ENCODE results near the gene CTNNA2.

The CTNNA2 gene

GRCh38 chr2:79910643-79911042 is 397.8 kb downstream of the CTNNA2 start:
- in situ Hi-C loops (cut with HindIII; ENCODE audit: low sequenced_read_pairs) = no loop called here

- in situ Hi-C loops (cut with HindIII; ENCODE audit: low sequenced_read_pairs) = no loop called here
These were observed 402.6 kb downstream of the CTNNA2 start for GRCh38 chr2:79915455-79915854.

DNA sequence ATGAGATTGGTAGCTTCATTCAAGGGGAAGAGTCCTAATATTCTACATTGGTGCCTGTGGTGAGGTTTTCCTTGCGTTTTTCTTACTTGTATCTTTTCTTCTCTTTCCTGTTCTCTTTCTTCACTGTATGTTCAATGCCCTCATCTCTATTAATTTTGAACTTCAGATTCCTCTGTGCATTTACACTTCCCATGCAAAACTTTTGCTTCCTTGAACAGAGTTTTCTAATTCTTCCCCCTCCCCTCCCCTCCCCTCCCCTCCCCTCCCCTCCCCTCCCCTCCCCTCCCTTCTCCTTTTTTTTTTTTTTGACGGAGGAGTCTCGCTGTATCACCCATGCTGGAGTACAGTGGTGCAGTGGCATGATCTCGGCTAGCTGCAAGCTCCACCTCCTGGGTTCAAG is 403.4 kb downstream of the CTNNA2 start:
- in situ Hi-C loops (cut with HindIII; ENCODE audit: low sequenced_read_pairs) = no loop called here

- in situ Hi-C loops (cut with HindIII; ENCODE audit: low sequenced_read_pairs) = no loop called here
These were observed 407.7 kb downstream of the CTNNA2 start for GRCh38 chr2:79920512-79921076.

DNA sequence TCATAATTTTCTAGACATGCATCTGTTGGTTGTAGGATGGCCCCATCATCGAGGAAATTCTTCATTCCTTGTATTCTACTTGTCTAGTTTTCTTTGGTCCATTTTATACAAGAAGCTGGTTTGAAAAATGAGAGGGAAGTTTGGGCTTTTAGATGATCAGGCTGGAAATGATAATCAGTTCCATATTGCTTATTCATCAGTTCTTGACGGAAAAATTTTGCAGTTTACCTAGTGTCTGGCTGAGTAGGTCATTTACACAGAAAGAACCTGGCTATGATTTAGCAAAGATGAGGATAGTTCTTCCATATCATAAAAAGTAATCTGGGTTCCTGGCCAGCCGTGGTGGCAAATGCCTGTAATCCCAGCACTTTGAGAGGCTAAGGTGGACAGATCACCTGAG is 416.8 kb downstream of the CTNNA2 start:
- in situ Hi-C loops (cut with HindIII; ENCODE audit: low sequenced_read_pairs) = no loop called here

DNA sequence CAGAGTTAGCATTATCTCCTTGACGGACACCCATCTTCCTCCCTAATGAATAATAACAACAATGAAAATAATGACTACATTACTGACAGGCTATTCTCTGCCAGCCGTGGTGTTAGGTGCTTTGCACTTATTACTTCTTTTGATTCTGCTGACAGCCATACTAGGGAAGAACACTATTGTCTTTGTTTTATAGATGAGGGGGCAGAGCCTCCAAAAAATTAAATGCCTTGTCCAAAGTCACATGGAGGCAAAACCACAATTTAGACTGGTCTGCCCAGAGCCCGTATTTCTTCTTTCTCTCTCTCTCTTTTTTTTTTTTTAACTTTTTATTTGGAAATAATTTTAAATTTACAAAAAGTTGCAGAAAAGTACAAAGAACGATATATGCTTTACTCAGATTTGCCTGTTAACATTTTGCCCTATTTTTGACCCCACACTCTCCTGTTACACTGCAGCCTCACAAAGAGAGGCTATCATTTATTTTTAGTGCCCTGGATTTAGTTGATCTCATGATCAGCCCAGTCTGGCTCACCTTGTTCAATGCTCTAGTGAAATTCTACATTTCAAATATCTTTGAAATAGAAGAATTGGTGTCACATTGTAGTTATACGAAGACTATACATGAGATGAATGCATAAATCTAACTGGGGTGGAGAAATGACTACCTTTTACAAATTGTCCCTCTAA is 422.3 kb downstream of the CTNNA2 start:
- in situ Hi-C loops (cut with HindIII; ENCODE audit: low sequenced_read_pairs) = no loop called here

GRCh38 chr2:79935771-79936657 is 423.2 kb downstream of the CTNNA2 start:
- in situ Hi-C loops (cut with HindIII; ENCODE audit: low sequenced_read_pairs) = no loop called here

DNA sequence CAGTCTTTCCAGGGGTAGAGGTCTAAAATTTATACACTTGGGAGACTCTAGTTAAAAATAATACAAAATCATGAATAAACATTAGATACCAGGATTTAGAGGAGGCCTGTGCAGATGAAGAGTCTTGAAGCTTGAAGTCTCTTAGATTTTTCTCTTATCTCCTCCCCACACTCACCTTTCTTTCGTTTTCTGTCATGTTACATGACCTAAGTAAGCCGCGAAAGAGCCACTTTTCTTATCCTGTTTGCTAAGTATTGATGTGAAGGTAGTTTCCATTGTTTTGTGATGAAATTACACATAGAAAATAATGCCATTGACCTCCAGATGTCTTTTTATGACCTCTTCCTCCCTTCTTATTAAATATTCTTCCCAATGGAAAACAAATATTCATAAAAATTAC is 423.9 kb downstream of the CTNNA2 start:
- in situ Hi-C loops (cut with HindIII; ENCODE audit: low sequenced_read_pairs) = no loop called here

GRCh38 chr2:79938648-79939047 is 425.8 kb downstream of the CTNNA2 start:
- in situ Hi-C loops (cut with HindIII; ENCODE audit: low sequenced_read_pairs) = no loop called here

- in situ Hi-C loops (cut with HindIII; ENCODE audit: low sequenced_read_pairs) = no loop called here
These were observed 427.5 kb downstream of the CTNNA2 start for GRCh38 chr2:79940364-79940763.

GRCh38 chr2:79941179-79941578 is 428.3 kb downstream of the CTNNA2 start:
- in situ Hi-C loops (cut with HindIII; ENCODE audit: low sequenced_read_pairs) = no loop called here

- in situ Hi-C loops (cut with HindIII; ENCODE audit: low sequenced_read_pairs) = no loop called here
These were observed 431.4 kb downstream of the CTNNA2 start for GRCh38 chr2:79944205-79944604.

GRCh38 chr2:79945653-79946445 is 433.0 kb downstream of the CTNNA2 start:
- in situ Hi-C loops (cut with HindIII; ENCODE audit: low sequenced_read_pairs) = no loop called here

- in situ Hi-C loops (cut with HindIII; ENCODE audit: low sequenced_read_pairs) = no loop called here
These were observed 434.9 kb downstream of the CTNNA2 start for GRCh38 chr2:79947751-79948150.

- in situ Hi-C loops (cut with HindIII; ENCODE audit: low sequenced_read_pairs) = no loop called here
These were observed 437.7 kb downstream of the CTNNA2 start for GRCh38 chr2:79950526-79950925.

DNA sequence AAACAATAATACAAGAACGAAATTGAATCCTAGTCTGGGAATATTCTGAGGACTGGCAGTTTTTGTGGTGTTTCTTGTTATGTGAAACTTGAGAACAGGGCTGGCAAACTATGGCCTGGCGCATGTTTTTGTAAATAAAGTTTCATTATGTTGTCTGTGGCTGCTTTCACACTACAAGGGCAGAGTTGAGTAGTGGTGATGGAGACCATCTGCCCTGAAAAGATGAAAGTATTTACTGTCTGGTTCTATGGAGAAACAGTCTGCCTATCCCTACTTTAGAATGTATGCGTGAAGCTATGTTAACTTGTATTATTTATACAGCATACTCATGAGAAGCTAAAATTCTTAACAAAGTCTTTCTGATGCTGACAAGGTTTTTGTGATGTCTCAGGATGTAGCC is 439.8 kb downstream of the CTNNA2 start:
- in situ Hi-C loops (cut with HindIII; ENCODE audit: low sequenced_read_pairs) = no loop called here

DNA sequence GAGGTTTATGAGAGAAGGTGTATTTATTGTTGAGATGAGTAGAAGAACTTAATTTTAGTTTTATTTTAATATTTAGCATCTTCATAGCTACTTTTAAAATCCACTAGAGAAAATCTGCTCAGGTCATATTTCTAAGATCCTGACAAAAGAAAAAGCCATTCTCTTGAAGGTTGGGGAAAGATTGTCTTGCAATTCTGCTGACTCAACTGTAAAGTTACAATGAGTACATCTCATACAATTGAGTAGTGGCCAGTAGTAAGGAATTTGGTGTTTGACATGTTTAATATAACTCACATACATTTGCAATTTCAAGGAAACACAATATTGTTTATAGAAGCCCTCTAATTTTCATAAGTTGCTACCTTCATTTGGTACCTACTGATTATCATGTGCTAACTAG is 447.2 kb downstream of the CTNNA2 start:
- in situ Hi-C loops (cut with HindIII; ENCODE audit: low sequenced_read_pairs) = no loop called here

GRCh38 chr2:79960519-79960918 is 447.7 kb downstream of the CTNNA2 start:
- in situ Hi-C loops (cut with HindIII; ENCODE audit: low sequenced_read_pairs) = no loop called here

GRCh38 chr2:79964966-79965365 is 452.1 kb downstream of the CTNNA2 start:
- in situ Hi-C loops (cut with HindIII; ENCODE audit: low sequenced_read_pairs) = no loop called here

- in situ Hi-C loops (cut with HindIII; ENCODE audit: low sequenced_read_pairs) = no loop called here
These were observed 453.5 kb downstream of the CTNNA2 start for GRCh38 chr2:79966369-79966768.

- in situ Hi-C loops (cut with HindIII; ENCODE audit: low sequenced_read_pairs) = no loop called here
These were observed 454.0 kb downstream of the CTNNA2 start for GRCh38 chr2:79966882-79967281.
